WTC11 (cell line): Measurements from ENCODE around the gene HDAC9. TPM values are rescaled to one million over a fixed set of nuclear protein-coding genes. Genes with fewer than 3 reads are reported as not detected.

ENCODE experiments used
- ATAC-seq: fragments of 200-7000 bp; cut with Tn5 transposase; 2 replicates; pipeline ENCODE4 v1.10.0; 2021; ENCODE audit warnings: mild to moderate bottlenecking, moderate library complexity
- CTCF ChIA-PET: fragments of 300-600 bp; sonication (Branson Sonifier 250); formaldehyde crosslinking; loops from one replicate; lab custom pipeline; 2021; ENCODE audit warnings: antibody characterized with exemption; lab: Charles Lee
- POLR2A ChIA-PET: fragments of 350-600 bp; sonication (Branson Sonifier 250); formaldehyde crosslinking; loops from one replicate; lab custom pipeline; 2021; ENCODE audit warnings: antibody characterized with exemption; lab: Charles Lee
- DNase-seq: peaks from one replicate; pipeline ENCODE4 v3.0.0; 2021; ENCODE audit warnings: low spot score
- H3K27ac Mint-ChIP-seq: 2 replicates; pipeline ENCODE4 v1.8.0; 2021; ENCODE audit warnings: mixed read lengths
- H3K27me3 Mint-ChIP-seq: 2 replicates; pipeline ENCODE4 v1.8.0; 2021; ENCODE audit warnings: low read depth, mild to moderate bottlenecking, moderate library complexity, mixed read lengths
- H3K36me3 Mint-ChIP-seq: 2 replicates; pipeline ENCODE4 v1.8.0; 2021; ENCODE audit warnings: mixed read lengths
- H3K4me1 Mint-ChIP-seq: 2 replicates; pipeline ENCODE4 v1.8.0; 2022; ENCODE audit warnings: mixed read lengths
- H3K4me3 Mint-ChIP-seq: 2 replicates; pipeline ENCODE4 v1.8.0; 2021; ENCODE audit warnings: mild to moderate bottlenecking, moderate library complexity, mixed read lengths
- H3K9me3 Mint-ChIP-seq: 2 replicates; pipeline ENCODE4 v1.8.0; 2021; ENCODE audit warnings: mixed read lengths
- KAT7 ChIP-seq: sonication (generic); formaldehyde crosslinking; IDR thresholded peaks from 2 replicates; pipeline ENCODE4 v1.8.1; 2023; ENCODE audit warnings: missing genetic modification reagents, mild to moderate bottlenecking, borderline replicate concordance
- MYBL2 ChIP-seq: sonication (generic); formaldehyde crosslinking; IDR thresholded peaks from 2 replicates; pipeline ENCODE4 v1.8.1; 2023; ENCODE audit warnings: mild to moderate bottlenecking, moderate library complexity, missing genetic modification reagents
- SMAD4 ChIP-seq: sonication (generic); formaldehyde crosslinking; IDR thresholded peaks from 2 replicates; pipeline ENCODE4 v1.8.0; 2022; ENCODE audit warnings: mild to moderate bottlenecking, missing genetic modification reagents
- TEAD4 ChIP-seq: sonication (generic); formaldehyde crosslinking; IDR thresholded peaks from 2 replicates; pipeline ENCODE4 v1.8.0; 2022; ENCODE audit warnings: mild to moderate bottlenecking, missing genetic modification reagents
- ZNF121 ChIP-seq: sonication (generic); formaldehyde crosslinking; IDR thresholded peaks from 2 replicates; pipeline ENCODE4 v1.8.0; 2023; ENCODE audit warnings: missing genetic modification reagents
- ZNF219 ChIP-seq: sonication (generic); formaldehyde crosslinking; IDR thresholded peaks from 2 replicates; pipeline ENCODE4 v1.8.0; 2023; ENCODE audit warnings: missing genetic modification reagents, mild to moderate bottlenecking, borderline replicate concordance
- ZNF416 ChIP-seq: fragments of 250-450 bp; sonication (Bioruptor Pico); IDR thresholded peaks from 2 replicates; pipeline ENCODE4 v1.9.0; 2021; ENCODE audit warnings: mild to moderate bottlenecking, inconsistent platforms
- ZNF671 ChIP-seq: fragments of 250-450 bp; sonication (Bioruptor Pico); IDR thresholded peaks from 2 replicates; pipeline ENCODE4 v1.8.0; 2021; ENCODE audit warnings: mild to moderate bottlenecking
- total RNA-seq: library from RNA; stranded (reverse); gene quantifications from 3 replicates; pipeline ENCODE4 v1.2.3, GENCODE V29; 2021
- TF ChIP-seq, protein P1 (sequence below): fragments of 250-450 bp; sonication (Bioruptor Pico); IDR thresholded peaks from 2 replicates; pipeline ENCODE4 v1.9.0; 2021; ENCODE audit warnings: moderate library complexity, mild to moderate bottlenecking, inconsistent platforms, borderline replicate concordance
- TF ChIP-seq, protein P2 (sequence below): fragments of 250-450 bp; sonication (Bioruptor Pico); IDR thresholded peaks from 2 replicates; pipeline ENCODE4 v1.9.0; 2021; ENCODE audit warnings: mild to moderate bottlenecking
- TF ChIP-seq, protein P3 (sequence below): sonication (generic); formaldehyde crosslinking; IDR thresholded peaks from 2 replicates; pipeline ENCODE4 v1.8.0; 2022; ENCODE audit warnings: mild to moderate bottlenecking, missing genetic modification reagents
- TF ChIP-seq, protein P4 (sequence below): fragments of 200-600 bp; IDR thresholded peaks from 2 replicates; pipeline ENCODE4 v1.8.0; 2022; ENCODE audit warnings: antibody characterized with exemption
- TF ChIP-seq, protein P5 (sequence below): fragments of 250-450 bp; sonication (Bioruptor Pico); IDR thresholded peaks from 2 replicates; pipeline ENCODE4 v2.1.2; 2022; ENCODE audit warnings: mild to moderate bottlenecking, moderate library complexity
- TF ChIP-seq, protein P6 (sequence below): sonication (generic); formaldehyde crosslinking; IDR thresholded peaks from 2 replicates; pipeline ENCODE4 v1.8.1; 2023; ENCODE audit warnings: mild to moderate bottlenecking, missing genetic modification reagents, borderline replicate concordance

Gene HDAC9
- total RNA-seq, 1 experiment from 2014 or later: 18.8 TPM

DNA sequence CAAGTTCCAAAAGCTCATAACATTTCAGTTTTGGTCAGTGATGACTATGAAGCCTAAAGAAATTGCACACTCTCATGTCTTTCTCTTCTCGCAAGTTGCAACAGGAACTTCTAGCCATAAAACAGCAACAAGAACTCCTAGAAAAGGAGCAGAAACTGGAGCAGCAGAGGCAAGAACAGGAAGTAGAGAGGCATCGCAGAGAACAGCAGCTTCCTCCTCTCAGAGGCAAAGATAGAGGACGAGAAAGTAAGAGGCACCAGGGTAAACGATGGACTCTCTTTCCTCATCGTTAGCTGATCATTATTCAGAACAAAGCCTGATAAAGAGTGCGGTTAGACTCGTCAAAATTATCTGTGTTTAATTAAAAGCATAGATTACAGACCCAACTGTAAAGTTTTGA is 94.7 kb downstream of the HDAC9 start:
- ATAC-seq (peak; percentile 28), DNase-seq (no peak)
- no peaks in the 10 kb centered on the region for H3K27me3 Mint-ChIP-seq
- CTCF ChIA-PET: interaction anchor here (0.6 to 2.1 kb wide), 10 partner anchors 10 to 237 kb away, joined by 3 to 18 read pairs (median 4); no protein-coding TSS in a partner anchor
- no peak overlapping the region for H3K27ac Mint-ChIP-seq
- TF ChIP-seq ZNF219 (no peak), TEAD4 (CRISPR knock-in tag) (no peak), KAT7 (CRISPR knock-in tag) (no peak), ZNF121 (CRISPR knock-in tag) (no peak), ZNF671 (no peak)
- TF ChIP-seq, protein P1, sequence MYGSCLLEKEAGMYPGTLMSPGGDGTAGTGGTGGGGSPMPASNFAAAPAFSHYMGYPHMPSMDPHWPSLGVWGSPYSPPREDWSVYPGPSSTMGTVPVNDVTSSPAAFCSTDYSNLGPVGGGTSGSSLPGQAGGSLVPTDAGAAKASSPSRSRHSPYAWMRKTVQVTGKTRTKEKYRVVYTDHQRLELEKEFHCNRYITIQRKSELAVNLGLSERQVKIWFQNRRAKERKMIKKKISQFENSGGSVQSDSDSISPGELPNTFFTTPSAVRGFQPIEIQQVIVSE (CRISPR knock-in tag): no peak
- TF ChIP-seq, protein P2, sequence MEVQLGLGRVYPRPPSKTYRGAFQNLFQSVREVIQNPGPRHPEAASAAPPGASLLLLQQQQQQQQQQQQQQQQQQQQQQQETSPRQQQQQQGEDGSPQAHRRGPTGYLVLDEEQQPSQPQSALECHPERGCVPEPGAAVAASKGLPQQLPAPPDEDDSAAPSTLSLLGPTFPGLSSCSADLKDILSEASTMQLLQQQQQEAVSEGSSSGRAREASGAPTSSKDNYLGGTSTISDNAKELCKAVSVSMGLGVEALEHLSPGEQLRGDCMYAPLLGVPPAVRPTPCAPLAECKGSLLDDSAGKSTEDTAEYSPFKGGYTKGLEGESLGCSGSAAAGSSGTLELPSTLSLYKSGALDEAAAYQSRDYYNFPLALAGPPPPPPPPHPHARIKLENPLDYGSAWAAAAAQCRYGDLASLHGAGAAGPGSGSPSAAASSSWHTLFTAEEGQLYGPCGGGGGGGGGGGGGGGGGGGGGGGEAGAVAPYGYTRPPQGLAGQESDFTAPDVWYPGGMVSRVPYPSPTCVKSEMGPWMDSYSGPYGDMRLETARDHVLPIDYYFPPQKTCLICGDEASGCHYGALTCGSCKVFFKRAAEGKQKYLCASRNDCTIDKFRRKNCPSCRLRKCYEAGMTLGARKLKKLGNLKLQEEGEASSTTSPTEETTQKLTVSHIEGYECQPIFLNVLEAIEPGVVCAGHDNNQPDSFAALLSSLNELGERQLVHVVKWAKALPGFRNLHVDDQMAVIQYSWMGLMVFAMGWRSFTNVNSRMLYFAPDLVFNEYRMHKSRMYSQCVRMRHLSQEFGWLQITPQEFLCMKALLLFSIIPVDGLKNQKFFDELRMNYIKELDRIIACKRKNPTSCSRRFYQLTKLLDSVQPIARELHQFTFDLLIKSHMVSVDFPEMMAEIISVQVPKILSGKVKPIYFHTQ (CRISPR knock-in tag): no peak
- TF ChIP-seq, protein P3, sequence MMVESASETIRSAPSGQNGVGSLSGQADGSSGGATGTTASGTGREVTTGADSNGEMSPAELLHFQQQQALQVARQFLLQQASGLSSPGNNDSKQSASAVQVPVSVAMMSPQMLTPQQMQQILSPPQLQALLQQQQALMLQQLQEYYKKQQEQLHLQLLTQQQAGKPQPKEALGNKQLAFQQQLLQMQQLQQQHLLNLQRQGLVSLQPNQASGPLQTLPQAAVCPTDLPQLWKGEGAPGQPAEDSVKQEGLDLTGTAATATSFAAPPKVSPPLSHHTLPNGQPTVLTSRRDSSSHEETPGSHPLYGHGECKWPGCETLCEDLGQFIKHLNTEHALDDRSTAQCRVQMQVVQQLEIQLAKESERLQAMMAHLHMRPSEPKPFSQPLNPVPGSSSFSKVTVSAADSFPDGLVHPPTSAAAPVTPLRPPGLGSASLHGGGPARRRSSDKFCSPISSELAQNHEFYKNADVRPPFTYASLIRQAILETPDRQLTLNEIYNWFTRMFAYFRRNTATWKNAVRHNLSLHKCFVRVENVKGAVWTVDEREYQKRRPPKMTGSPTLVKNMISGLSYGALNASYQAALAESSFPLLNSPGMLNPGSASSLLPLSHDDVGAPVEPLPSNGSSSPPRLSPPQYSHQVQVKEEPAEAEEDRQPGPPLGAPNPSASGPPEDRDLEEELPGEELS (CRISPR knock-in tag): no peak
- POLR2A ChIA-PET: no interaction called here
- H3K4me3 Mint-ChIP-seq: no peak overlapping the region
- peaks cover 3% of the 10 kb centered on the region; the same call in 1 of the 2 replicates for H3K36me3 Mint-ChIP-seq
- no peaks in the 10 kb centered on the region for H3K9me3 Mint-ChIP-seq
- H3K4me1 Mint-ChIP-seq: peaks cover under 1% of the 10 kb centered on the region; the same call in 1 of the 2 replicates

DNA sequence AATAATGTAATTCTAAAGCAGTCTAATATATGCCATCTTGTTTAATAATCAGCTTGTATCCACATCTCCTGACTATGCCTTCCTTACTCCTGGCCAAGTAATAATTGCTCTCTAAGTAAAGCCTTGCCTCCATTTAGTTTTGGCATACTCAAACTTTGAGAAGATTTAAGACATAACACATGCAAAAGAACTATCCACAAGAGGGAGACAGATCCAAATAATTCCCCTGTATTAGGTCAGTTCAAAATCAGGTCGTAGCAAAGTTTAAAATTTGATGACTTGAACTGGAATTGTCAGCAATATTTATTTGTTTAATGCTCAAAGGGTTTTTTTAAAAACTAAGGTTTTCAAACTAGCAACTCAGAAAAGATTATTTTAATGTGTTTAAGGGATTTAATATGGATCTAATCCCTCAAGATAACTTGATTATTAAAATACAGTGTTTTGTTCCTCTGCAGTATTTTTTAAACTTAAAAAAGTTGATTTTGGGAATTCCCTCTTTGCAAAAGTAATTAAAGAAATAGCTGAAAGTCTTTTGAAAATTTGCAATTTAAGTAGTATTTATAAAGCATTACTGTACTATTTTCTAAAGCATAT is 95.3 kb downstream of the HDAC9 start:
- TF ChIP-seq, protein P4, sequence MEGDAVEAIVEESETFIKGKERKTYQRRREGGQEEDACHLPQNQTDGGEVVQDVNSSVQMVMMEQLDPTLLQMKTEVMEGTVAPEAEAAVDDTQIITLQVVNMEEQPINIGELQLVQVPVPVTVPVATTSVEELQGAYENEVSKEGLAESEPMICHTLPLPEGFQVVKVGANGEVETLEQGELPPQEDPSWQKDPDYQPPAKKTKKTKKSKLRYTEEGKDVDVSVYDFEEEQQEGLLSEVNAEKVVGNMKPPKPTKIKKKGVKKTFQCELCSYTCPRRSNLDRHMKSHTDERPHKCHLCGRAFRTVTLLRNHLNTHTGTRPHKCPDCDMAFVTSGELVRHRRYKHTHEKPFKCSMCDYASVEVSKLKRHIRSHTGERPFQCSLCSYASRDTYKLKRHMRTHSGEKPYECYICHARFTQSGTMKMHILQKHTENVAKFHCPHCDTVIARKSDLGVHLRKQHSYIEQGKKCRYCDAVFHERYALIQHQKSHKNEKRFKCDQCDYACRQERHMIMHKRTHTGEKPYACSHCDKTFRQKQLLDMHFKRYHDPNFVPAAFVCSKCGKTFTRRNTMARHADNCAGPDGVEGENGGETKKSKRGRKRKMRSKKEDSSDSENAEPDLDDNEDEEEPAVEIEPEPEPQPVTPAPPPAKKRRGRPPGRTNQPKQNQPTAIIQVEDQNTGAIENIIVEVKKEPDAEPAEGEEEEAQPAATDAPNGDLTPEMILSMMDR: peak; percentile 18; the same call in 1 of the 2 replicates
- no peak for TF ChIP-seq MYBL2 (CRISPR knock-in tag)
- TF ChIP-seq, all 79 proteins: peak for 1
- DNase-seq: no peak

DNA sequence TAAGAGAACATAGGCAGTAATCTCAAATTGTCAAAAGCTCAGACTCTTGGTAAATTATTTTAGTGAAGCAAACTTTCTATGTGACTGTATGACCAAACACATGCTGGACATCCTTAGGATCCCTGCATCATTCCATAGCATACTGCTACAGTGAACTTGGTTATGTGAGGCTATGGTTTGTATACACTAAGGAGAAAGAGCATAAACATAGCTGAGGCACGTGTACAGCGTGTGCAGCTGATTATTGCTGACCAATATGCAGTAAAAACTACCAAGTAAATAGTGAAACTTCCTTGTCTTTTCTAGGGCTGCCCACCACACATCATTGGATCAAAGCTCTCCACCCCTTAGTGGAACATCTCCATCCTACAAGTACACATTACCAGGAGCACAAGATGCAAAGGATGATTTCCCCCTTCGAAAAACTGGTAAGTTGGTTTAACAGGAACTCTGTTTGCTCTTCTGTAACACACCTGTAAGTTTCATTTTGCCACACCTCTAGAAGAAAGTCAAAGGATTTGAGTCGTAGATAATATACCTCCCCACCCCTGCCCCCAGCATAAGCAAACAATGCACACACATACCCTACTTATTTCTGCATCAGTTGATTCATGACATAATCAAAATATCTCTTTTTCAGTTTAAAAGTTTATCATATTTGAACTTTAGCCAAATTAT is 98.2 kb downstream of the HDAC9 start:
- no peak for ATAC-seq
- H3K4me1 Mint-ChIP-seq: peaks cover 14% of the 10 kb centered on the region
- peaks cover 3% of the 10 kb centered on the region; the same call in 1 of the 2 replicates for H3K36me3 Mint-ChIP-seq
- POLR2A ChIA-PET: no interaction called here
- no peaks in the 10 kb centered on the region for H3K9me3 Mint-ChIP-seq
- H3K4me3 Mint-ChIP-seq: no peak overlapping the region
- no peak for DNase-seq
- no peaks in the 10 kb centered on the region for H3K27me3 Mint-ChIP-seq
- CTCF ChIA-PET: interaction anchor here (2.1 kb wide), 1 partner anchor 72 kb away, joined by 5 read pairs; no protein-coding TSS in a partner anchor
- 0 out of 2 replicates have a peak overlapping the region, but pooled peaks have one; percentile 33 for H3K27ac Mint-ChIP-seq
- TF ChIP-seq, protein P5, sequence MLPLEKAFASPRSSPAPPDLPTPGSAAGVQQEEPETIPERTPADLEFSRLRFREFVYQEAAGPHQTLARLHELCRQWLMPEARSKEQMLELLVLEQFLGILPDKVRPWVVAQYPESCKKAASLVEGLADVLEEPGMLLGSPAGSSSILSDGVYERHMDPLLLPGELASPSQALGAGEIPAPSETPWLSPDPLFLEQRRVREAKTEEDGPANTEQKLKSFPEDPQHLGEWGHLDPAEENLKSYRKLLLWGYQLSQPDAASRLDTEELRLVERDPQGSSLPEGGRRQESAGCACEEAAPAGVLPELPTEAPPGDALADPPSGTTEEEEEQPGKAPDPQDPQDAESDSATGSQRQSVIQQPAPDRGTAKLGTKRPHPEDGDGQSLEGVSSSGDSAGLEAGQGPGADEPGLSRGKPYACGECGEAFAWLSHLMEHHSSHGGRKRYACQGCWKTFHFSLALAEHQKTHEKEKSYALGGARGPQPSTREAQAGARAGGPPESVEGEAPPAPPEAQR: no peak
- TF ChIP-seq SMAD4 (CRISPR knock-in tag) (no peak), ZNF219 (no peak), ZNF416 (CRISPR knock-in tag) (no peak)
- TF ChIP-seq, protein P6, sequence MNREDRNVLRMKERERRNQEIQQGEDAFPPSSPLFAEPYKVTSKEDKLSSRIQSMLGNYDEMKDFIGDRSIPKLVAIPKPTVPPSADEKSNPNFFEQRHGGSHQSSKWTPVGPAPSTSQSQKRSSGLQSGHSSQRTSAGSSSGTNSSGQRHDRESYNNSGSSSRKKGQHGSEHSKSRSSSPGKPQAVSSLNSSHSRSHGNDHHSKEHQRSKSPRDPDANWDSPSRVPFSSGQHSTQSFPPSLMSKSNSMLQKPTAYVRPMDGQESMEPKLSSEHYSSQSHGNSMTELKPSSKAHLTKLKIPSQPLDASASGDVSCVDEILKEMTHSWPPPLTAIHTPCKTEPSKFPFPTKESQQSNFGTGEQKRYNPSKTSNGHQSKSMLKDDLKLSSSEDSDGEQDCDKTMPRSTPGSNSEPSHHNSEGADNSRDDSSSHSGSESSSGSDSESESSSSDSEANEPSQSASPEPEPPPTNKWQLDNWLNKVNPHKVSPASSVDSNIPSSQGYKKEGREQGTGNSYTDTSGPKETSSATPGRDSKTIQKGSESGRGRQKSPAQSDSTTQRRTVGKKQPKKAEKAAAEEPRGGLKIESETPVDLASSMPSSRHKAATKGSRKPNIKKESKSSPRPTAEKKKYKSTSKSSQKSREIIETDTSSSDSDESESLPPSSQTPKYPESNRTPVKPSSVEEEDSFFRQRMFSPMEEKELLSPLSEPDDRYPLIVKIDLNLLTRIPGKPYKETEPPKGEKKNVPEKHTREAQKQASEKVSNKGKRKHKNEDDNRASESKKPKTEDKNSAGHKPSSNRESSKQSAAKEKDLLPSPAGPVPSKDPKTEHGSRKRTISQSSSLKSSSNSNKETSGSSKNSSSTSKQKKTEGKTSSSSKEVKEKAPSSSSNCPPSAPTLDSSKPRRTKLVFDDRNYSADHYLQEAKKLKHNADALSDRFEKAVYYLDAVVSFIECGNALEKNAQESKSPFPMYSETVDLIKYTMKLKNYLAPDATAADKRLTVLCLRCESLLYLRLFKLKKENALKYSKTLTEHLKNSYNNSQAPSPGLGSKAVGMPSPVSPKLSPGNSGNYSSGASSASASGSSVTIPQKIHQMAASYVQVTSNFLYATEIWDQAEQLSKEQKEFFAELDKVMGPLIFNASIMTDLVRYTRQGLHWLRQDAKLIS (CRISPR knock-in tag): no peak
- TF ChIP-seq, protein P3 (CRISPR knock-in tag): no peak

More for the DNA sequence above, 95.3 kb downstream of the HDAC9 start:
- ChIA-PET CTCF (interaction anchor here (0.6 to 2.1 kb wide), 7 partner anchors 75 to 238 kb away, joined by 3 to 18 read pairs (median 4); no protein-coding TSS in a partner anchor), POLR2A (no interaction called here)
- no peaks in the 10 kb centered on the region for H3K27me3 Mint-ChIP-seq
- no peaks in the 10 kb centered on the region for H3K9me3 Mint-ChIP-seq
- peaks cover 4% of the 10 kb centered on the region for H3K4me1 Mint-ChIP-seq
- no peak overlapping the region for H3K27ac Mint-ChIP-seq
- no peak overlapping the region for H3K4me3 Mint-ChIP-seq
- peaks cover 3% of the 10 kb centered on the region; the same call in 1 of the 2 replicates for H3K36me3 Mint-ChIP-seq
- peak; percentile 74 for ATAC-seq
